HG03039 (cell line): ENCODE results near the gene DSCAML1.

ENCODE experiments used
- ATAC-seq: cut with Tn5 transposase; IDR thresholded peaks from one replicate; pipeline ENCODE4 v1.9.1; 2021; ENCODE audit warnings: mild to moderate bottlenecking, moderate library complexity; ENCODE audit not compliant: unreplicated experiment

Gene DSCAML1

DNA sequence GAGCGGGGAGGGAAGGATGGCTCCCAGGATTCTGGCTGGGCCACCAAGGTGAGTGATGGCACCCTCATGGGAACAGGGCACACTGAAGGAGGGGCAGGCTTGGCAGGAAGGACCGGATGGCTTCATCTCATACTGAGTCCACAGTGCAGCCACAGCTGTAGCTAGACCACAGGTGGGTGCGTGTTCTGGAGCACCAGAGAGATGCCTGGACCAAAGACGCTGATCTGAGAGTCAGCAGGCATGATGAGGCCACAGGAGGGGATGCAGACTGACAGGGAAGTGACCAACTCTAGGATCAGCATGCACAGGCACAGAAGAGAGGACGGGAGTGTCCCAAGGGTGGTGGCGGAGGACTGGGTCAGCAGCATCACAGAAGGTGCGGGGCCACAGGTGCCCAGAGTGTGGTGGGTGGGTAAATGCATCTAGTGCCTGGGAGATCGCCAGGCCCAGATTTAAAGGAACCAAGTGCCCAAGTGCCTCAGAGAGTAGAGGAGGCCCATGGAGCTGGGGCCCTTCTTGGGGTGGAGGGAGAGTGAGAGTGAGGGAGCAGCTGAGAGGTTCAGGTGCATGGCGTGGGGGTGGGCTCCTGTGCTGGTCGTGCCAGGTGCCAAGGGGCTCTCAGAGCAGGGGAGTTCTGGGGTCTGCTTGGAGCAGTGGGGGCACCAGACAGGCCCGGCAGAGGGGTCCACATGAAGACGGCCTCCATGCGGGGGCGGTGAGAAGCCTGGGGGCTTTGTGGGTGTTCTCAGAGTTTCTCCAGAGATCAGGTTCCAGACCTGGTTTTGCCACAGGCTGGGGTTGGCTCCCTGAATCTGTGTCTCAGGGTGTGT lies 355.7 kb downstream of the DSCAML1 start:
- ATAC-seq = no peak

- no peak for ATAC-seq
Observed at GRCh38 chr11:117440258-117440657, 356.8 kb downstream of the DSCAML1 start.

DNA sequence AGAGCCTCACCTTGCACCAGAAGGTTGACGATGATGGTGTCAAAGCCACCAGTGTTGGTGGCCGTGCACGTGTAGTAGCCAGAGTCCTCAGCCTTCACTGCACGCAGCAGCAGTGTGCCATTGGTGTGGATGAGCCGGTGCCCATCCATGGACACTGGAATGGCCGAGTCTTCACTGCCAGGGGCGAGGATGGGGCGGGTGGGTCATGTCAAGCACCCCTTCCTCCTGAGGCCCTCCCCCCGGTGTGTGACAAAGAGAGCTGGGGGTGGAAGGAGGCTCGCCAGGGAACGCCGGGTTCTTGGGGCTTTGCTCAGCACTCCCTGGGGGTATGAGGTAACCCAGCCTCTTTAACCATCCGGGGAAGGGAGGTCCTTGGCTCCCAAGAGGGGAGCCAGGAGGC lies 357.8 kb downstream of the DSCAML1 start:
- no peak for ATAC-seq

DNA sequence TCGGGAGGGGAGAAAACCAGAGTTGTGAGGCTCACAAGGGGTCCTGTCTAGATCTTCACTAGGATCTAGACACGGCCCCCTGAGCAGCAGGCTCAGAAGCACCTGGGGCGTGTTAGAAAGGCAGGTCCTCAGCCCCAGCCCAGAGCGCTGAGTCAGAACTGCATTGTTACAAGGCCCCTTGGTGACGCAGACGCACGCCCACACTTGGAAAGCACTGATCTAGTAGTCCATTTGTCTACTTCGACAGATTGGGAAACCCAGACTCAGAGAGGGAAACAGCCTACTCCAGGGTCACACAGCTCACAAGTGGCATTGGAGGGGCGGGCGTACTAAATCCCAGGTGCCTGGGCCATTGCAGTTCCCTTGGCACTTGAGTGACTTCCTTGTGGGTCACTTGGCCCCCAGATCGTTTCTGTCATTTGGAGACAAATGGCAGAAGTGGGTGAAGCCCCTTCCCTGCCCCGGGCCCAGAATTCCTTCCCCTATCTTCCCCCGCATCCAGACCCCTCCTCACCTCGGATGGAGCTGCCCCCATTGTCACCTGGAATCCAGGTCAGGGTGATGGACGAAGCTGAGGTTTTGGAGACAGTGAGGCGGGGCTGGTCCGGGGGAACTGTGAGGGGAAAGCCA lies 358.5 kb downstream of the DSCAML1 start:
- ATAC-seq = no peak

DNA sequence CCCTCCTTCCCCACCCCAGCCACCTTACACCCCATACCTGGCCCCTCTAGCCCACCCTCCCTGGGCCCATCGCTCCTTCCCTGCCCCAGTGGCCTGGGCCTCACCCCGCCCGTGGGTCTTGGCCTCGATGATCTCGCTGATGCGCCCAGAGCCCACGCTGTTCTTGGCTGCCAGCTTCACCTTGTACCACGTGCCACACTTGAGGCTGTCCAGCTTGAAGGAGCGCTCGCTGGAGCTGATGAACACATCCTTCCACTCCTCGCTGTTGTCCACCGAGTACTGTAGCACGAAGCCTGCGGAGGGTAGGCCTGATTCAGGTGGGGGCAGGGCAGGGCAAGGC lies 359.3 kb downstream of the DSCAML1 start:
- ATAC-seq = no peak

DNA sequence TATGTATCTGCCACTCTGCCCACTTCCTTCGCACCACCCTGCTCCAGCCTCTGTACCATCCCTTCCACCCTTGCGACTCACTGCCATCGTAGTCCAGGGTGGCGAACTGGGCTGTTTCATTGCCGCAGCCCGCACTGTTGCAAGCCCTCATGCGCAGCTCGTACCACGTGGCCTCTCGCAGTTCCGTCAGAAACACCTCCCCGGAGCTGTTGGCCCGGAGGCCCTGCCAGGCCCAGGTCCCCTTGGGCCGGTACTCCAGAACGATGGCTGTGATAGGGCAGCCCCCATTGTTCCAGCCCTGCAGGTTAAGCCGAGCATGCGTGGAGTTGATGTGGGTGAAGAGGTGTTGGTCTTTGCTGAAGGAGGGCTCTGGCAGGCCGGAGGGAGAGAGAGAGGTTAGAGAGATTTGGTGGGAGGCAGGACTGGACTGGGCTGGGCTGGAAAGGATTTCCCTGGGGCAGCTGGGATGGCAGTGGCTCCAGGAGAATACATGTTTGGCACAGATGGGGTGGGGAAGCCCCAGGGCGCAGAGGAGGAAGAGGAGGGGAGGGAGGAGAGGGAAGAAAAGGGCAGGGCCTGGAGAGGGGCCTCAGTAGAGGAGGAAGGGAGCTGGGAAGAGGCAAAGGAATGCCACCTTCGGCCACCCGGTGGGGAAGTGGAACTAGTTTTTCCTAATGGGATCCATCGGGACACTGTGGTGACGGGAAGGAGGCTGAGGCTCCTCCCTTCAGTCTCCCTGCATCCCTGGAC lies 359.8 kb downstream of the DSCAML1 start:
- ATAC-seq = no peak

DNA sequence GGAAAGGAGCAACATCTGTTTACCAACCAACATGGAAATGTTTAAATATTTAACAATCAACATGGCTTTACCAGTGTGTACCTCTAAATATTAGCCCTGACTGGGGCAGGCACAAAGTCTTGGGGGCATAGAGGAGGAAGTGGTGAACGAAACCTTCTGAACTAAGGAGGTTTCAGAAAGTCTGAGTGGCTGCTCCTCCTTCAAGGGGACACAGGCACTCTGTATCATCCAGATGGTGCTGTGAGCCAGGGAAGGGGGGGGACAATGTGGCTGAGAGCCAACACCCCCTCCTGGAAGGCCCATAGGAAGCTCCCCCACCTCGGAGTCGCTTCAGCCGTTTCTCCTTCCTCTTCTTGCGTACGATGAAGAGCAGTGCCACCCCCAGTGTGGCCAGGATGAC lies 361.7 kb downstream of the DSCAML1 start:
- ATAC-seq = no peak

- no peak for ATAC-seq
Observed at GRCh38 chr11:117434481-117434880, 362.5 kb downstream of the DSCAML1 start.

GRCh38 chr11:117433717-117434116 lies 363.3 kb downstream of the DSCAML1 start:
- no peak for ATAC-seq

DNA sequence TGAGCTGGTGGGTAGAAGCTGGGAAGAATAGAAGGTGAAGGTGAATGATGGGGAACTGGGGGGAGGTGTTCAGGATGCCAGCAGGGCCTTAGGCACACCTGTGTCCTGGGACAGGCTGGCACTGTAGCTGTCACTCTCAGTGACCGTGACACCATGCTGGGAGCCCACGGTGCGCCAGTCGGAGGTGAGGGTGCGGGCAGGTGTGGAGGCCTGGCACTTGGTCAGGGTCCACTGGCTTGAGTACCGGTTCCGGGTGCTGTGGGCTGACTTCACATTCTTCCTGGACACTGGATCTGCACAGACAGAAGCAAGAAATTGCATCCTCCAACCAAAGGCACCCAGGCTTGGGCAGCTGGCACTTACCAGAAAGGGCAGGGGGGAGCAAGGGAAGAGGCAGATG lies 365.6 kb downstream of the DSCAML1 start:
- ATAC-seq = no peak

GRCh38 chr11:117430293-117430955 lies 366.6 kb downstream of the DSCAML1 start:
- ATAC-seq = no peak

DNA sequence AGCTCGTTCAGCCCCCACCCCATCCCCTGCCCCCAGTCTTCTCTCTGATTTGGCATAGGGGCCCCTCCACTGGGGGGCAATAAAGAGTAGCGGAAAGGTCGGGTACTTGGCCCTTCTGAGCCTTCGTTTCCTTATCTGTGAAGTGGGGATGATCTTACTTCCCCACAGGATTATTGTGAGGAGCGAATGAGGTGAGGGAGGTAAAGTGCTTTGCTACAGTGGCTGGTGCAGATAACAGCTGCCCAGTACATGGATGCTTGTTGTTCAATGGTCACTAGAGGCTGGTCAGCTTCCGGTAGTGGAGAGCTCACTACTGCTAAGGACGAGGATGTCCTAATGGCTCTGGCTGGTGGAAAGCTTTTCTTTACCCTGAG lies 368.2 kb downstream of the DSCAML1 start:
- ATAC-seq = no peak

- no peak for ATAC-seq
Observed at GRCh38 chr11:117428186-117428855, 368.7 kb downstream of the DSCAML1 start.

DNA sequence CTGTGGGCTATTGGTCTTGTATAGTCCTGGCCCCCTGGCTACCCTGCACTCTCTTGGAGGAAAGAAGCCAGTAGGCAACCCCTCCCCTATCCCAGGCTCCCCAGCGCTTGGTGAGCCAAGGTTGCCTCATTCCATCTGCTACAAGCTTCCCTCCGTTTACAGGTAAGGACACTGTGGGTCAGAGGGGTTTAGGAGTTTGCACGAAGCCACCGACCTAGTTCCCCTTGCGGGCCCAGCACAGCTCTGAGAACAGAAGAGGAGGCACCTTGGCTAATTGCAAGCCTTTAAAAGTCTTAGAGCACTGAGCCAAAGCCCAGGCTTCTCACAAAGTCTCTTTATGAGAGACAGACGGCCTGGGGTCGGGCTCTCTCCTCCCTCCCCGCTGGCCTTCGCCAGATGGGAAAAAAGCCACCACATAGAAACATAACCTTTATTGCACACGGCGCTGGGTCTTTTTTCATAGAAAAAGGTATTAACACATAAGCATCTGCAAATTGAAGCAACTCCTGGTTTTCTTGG lies 369.6 kb downstream of the DSCAML1 start:
- no peak for ATAC-seq

DNA sequence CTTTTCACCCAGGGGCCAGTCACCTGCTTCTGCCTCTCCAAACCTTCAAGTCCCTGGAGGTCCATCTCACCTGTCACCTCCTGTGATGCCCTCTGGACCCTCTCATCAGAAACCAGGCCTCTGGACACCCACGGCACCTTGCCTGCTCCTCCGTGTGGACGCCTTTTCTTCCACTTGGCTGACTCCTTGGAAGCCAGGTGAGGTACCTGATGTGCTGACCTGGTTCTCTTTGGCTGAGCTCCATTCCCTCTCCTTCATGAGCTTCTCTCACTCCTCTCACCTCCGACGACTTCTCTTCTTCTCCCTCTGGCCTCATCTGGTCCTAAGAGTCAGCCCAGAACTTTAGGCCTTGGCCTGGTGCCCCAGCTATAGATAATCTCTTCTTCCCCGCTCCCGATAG lies 370.1 kb downstream of the DSCAML1 start:
- ATAC-seq = no peak

DNA sequence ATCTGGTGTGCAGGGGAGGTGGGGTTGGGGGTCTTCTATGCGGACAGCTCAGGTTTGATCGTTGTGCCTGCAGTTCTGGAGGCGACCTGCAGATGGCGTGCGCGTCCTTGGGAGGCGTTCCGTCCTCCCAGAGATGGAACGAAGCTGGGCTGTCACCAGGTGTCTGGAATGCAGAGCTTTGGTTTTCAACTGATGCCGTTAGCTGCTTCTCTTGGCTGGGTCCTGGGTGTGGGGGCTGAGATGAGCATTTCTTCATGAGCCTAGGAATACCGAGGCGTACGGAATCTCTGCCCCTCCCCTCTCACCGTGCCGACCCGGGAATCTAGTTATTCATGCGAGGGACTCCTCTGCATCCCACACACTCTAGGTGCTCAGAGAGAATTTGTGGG lies 370.7 kb downstream of the DSCAML1 start:
- no peak for ATAC-seq

DNA sequence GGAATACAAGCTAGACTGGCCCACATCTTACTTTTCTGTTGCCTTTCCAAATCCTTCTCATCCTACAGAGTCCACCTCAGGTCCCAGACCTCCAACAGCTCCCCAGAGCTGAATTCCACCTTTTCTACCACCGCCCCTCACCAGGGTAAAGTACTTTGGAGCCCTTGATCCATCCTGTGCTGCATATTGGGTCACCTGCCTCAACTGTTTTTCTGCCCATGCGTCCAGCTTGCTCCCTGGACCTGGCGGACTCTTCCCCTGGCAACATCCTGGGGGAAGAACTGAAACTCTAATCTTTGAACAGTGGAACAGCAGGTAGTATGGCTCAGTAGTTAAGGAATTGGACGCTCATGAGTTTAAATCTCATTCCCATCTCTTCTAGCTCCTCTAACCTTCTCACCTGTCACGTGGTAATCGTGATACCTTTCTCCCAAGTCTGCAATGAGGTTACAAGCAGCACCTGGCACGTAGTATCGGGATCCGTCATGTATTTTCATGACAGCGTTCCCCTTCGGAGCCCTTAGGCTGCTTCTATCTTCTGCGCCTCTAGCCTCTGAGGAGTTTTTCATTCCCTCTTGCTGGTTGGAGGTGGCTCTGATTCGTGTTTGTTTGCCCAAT lies 371.2 kb downstream of the DSCAML1 start:
- no peak for ATAC-seq

- no peak for ATAC-seq
Observed at GRCh38 chr11:117424781-117425180, 372.2 kb downstream of the DSCAML1 start.

GRCh38 chr11:117423046-117423575 lies 373.9 kb downstream of the DSCAML1 start:
- no peak for ATAC-seq

- ATAC-seq = no peak
Observed at GRCh38 chr11:117421476-117421875, 375.5 kb downstream of the DSCAML1 start.
